IMR-90 (cell line): Measurements from ENCODE around the gene SNX15. TPM values are rescaled to one million over a fixed set of nuclear protein-coding genes. Genes with fewer than 3 reads are reported as not detected.
A peak's percentile ranks its signal among the peaks of the same experiment; 100 is the strongest.

ENCODE experiments used
- BHLHE40 ChIP-seq: fragments of 150-350 bp; IDR thresholded peaks from 2 replicates; pipeline ENCODE4 v1.6.1; 2016; ENCODE audit warnings: mild to moderate bottlenecking, low read depth, low read length
- polyA plus RNA-seq, 3 experiments: library from polyadenylated mRNA; depleted of rRNA; stranded (reverse); fragments of >200 nt; gene quantifications; 2 replicates each; pipeline ENCODE4 v1.2.3, GENCODE V29; 2012; ENCODE audit warnings: low replicate concordance in 1 of 3
- total RNA-seq: library from RNA; depleted of rRNA; stranded (reverse); fragments of >200 nt; gene quantifications from 2 replicates; pipeline ENCODE4 v1.2.3, GENCODE V29; 2012
- TF ChIP-seq, protein P1 (sequence below): conservative IDR thresholded peaks from 2 replicates; pipeline ENCODE4 v1.5.1; 2012; ENCODE audit warnings: mild to moderate bottlenecking, low read depth, low read length, improper control_type of control experiment

The SNX15 gene
- total and polyA plus RNA-seq, 2 of the 4 experiments (the other 2 are of a cell fraction), result 9.0 to 16.3 TPM

DNA sequence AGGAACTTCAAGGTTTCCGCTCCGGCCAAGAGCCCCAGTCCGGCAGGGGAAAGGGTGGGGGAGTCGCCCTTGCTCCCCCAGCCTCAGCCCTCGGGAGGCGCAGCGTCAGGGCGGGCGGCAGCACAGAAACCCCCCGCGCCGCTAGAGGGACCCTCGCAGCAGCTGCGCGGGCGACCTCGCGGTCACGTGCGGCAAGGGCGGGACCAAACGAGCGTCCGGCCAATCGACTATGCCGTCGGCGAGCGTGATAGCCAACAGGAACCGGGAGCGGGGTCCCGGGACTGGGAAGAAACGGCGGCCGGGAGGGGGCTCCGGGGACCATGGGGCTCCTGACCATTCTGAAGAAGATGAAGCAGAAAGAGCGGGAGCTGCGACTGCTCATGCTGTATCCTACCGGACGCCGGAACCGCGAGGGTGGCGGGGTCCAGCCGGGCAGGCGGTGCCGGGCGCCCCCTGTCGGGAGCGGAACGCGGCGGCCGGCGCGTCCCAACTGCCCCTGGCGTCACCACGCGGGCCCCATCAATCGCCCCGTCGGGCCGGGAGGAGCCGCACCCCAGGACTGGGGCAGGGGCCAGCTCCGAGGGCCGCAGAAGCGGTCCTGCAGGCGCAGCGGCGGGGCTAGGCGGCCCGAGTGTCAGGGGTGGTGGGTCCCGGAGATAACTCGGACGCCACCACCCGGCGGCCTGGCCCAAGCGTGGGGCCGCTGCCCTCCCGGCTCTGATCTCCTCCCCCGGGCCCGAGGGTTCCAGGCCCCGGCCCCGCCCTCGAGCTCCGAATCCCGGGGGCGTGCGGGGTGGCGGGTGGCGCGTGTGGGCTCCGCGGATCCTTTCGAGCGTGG, 13.1 kb upstream of the SNX15 start, which contains the start of gene ARL2 (continued):
- TF ChIP-seq, protein P1, sequence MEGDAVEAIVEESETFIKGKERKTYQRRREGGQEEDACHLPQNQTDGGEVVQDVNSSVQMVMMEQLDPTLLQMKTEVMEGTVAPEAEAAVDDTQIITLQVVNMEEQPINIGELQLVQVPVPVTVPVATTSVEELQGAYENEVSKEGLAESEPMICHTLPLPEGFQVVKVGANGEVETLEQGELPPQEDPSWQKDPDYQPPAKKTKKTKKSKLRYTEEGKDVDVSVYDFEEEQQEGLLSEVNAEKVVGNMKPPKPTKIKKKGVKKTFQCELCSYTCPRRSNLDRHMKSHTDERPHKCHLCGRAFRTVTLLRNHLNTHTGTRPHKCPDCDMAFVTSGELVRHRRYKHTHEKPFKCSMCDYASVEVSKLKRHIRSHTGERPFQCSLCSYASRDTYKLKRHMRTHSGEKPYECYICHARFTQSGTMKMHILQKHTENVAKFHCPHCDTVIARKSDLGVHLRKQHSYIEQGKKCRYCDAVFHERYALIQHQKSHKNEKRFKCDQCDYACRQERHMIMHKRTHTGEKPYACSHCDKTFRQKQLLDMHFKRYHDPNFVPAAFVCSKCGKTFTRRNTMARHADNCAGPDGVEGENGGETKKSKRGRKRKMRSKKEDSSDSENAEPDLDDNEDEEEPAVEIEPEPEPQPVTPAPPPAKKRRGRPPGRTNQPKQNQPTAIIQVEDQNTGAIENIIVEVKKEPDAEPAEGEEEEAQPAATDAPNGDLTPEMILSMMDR, result peak; percentile 83
- peak; percentile 97 for TF ChIP-seq BHLHE40
